GM21723 (cell line): Measurements from ENCODE around the gene AP2M1.
"Not testable (repeated sequence)": the region's sequence is repeated elsewhere in the genome, so short reads cannot be mapped to it uniquely, and the experiment has no call there.

ENCODE experiments used
- ATAC-seq: cut with Tn5 transposase; IDR thresholded peaks from one replicate; pipeline ENCODE4 v1.9.1; 2021; ENCODE audit warnings: mild to moderate bottlenecking, moderate library complexity; ENCODE audit not compliant: unreplicated experiment

AP2M1 gene

GRCh38 chr3:184174646-184175492 lies at the start of gene AP2M1:
Gene AP2M1 (plus strand): TSS chr3:184174855. CDS start chr3:184176994, 2,139 bp downstream.
- peak; percentile 96 for ATAC-seq

- no peak for ATAC-seq
Observed at GRCh38 chr3:184126006-184126405, 48.6 kb upstream of the AP2M1 start.

GRCh38 chr3:184129012-184129411 lies 45.6 kb upstream of the AP2M1 start:
- no peak for ATAC-seq

DNA sequence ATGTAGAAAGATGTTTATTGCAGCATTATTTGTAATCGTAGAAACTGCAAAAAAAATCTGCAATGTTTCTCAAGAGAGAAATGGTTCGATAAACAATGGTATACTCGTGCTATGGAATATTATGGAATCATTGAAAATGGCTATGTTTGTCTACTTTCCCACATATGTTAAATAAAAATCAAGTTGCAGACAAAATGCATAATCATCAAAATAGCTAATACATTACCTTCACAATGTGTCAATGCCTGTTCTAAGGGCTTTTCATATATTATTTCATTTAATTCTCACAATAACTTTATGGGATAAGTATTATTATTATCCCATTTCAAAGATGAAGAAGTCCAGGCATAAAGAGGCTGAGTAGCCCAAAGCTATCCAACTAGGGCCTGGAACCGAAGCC lies 41.7 kb upstream of the AP2M1 start:
- no peak for ATAC-seq

DNA sequence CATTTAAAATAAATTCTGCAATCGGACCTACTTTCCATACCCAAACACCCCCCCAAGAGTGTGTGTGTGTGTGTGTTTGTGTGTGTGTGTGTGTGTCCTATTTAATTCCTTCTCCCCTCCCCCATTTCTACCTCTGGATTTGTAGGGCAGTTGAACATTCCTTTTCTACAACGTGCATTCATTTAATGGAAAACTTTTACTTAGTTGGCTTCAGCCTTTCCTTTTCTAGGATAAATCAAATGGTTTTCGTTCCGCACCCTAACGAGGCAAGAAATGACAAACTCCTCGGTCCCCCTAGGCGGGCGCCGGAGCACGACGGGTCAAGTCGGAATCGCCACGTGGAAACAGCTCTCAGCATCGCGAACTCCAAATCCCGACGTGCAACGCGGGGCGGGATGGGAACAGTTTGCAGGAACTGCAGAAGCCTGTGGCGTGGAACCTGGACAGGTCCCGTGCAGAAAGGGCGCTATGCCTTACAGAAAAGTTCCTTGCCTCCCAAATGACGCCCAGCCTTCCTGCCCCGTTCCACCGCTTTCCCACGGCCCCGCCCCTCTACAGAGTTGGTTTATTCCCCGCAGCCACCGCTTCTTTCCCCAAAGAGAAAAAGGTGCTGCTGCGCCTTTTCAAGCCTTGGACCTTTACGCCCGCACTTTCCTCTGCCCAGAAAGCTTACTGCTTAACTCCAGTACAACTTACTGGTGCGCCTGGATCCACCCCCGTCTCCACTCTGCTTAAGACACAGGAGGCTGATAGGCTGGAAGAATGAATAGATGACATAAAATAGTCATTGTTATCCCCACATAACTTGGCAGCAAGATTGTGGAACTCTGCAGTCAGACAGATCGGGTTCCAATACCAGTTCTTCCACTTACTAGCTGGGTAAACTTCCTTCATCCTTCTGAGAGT lies 40.6 kb upstream of the AP2M1 start:
- ATAC-seq: no peak

DNA sequence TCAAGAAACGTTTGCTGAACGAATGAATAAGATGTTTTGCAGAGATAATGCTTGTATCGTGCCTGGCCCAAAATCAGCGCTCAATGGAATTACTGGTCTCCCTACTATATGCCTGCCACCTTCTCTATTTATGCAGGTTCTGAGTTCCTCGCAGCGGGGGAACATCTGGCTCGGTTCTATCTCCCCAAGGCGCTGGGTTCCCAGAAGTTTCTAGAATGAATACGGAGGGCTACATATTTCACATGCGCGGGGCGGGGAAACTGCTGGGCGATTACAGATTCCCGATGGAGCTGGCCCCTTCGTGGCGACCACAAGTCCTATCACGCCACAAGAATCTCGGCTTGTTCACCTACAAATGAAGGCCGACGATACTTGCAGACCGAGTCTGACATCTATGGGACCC lies 39.9 kb upstream of the AP2M1 start:
- ATAC-seq: peak; percentile 15

DNA sequence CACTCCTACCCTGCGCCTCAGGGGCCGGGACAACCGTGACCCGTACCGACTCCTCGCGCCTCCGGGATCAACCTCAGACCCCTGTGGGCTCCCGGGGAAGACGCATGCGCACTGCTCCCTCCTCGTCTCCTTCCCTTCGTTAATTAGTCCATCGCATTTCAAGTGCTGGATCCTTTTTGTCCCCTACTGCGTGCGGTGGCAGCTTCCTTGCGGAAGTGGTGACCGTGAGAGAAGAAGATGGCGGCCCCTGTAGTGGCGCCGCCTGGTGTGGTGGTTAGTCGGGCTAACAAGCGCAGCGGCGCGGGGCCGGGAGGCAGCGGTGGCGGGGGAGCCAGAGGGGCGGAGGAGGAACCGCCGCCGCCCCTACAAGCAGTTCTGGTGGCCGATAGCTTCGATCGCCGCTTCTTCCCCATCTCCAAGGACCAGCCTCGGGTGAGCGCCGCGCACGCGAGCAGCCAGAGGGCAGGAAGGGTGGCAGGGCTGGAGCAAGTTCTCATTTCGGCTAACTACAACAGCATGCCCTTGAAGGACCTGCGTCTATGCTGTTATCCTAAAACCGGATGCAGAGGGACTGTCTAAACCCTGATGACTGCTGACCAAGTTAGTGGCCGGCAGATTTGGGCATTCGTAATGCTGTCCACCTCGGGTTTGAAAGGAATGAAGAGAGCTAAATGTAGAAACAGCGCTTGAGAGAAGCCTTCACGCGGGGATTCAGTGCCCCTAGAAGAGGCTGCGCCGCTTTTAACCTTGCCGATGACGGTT lies 39.3 kb upstream of the AP2M1 start, which contains the start of gene EIF2B5:
EIF2B5 (plus strand) TSS at position 210 of the 762 bp plus-strand sequence; CDS start at position 238, 28 bp downstream.
- ATAC-seq: peak; percentile 92

GRCh38 chr3:184135911-184136260 lies 38.8 kb upstream of the AP2M1 start:
- peak; percentile 5 for ATAC-seq

DNA sequence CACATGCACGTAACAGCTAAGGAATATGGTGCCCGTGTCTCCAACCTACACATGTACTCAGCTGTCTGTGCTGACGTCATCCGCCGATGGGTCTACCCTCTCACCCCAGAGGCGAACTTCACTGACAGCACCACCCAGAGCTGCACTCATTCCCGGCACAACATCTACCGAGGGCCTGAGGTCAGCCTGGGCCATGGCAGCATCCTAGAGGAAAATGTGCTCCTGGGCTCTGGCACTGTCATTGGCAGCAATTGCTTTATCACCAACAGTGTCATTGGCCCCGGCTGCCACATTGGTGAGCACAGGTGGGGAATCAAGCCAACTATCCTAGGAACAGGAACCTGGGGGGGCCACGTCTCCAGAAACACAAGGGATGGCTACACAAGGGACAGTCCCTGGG lies 34.2 kb upstream of the AP2M1 start:
- ATAC-seq: no peak

DNA sequence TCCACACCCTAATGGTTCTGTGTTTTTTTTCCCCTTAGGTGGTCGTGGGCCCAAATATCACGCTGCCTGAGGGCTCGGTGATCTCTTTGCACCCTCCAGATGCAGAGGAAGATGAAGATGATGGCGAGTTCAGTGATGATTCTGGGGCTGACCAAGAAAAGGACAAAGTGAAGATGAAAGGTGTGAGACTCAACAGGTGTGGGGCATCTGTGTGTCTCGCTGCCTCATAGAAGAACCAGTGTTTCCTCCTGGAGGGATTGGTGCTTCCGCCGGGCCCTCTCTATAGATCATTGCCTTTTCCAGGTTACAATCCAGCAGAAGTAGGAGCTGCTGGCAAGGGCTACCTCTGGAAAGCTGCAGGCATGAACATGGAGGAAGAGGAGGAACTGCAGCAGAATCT lies 32.5 kb upstream of the AP2M1 start:
- ATAC-seq: no peak

DNA sequence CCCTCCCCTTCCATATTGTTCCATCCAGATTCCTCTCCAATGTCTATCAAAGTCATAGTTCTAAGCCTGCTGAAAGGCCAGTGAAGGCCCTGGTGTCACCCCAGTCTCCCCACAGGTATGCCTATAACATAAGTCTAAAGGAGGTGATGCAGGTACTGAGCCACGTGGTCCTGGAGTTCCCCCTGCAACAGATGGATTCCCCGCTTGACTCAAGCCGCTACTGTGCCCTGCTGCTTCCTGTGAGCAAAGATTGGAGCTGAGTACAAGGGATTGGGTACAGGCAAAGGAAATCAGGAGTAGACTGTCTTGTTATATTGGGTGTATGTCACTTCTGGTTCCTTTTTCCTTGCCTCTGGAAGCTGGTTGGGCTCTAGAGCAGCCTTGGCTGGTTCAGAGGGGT lies 31.3 kb upstream of the AP2M1 start:
- ATAC-seq: no peak

DNA sequence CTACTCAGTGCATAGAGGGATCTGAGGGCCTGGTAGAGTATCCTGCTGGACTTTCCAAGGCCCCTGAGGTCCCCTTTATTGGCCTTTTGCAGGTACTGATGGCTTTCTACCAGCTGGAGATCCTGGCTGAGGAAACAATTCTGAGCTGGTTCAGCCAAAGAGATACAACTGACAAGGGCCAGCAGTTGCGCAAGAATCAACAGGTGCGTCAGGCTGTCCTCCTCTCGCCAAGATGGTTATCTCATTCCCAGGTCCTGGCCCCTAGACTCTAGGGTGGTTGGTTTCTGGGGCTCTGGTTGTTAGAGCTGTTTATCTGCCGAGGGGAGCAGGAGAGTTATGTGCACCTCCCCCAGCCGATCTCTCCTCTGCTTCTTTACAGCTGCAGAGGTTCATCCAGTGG lies 30.1 kb upstream of the AP2M1 start:
- no peak for ATAC-seq

GRCh38 chr3:184145111-184145524 lies 29.5 kb upstream of the AP2M1 start:
- ATAC-seq: no peak

DNA sequence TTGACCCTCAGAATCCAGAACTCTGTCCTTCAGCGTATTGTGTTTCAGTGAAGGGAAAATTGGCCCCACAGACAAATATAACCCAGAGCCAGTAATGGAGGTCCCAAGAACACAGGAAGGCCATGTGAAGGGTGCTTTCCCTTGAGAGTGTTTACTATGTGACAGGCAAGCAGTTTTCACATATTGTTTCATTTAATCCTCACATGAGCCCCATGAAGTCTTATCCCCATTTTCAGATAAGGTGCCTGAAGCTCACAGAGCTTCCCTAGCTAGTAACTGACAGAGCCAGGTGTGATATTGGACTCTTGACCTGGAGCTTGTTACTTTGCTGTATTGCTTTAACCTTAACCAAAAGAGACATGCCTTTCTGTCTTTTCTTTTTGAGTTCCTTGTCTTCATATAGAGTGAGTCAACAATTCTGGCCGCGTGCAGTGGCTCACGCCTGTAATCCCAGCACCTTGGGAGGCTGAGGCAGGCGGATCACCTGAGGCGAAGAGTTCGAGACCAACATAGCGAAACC lies 28.8 kb upstream of the AP2M1 start:
- ATAC-seq: no peak

DNA sequence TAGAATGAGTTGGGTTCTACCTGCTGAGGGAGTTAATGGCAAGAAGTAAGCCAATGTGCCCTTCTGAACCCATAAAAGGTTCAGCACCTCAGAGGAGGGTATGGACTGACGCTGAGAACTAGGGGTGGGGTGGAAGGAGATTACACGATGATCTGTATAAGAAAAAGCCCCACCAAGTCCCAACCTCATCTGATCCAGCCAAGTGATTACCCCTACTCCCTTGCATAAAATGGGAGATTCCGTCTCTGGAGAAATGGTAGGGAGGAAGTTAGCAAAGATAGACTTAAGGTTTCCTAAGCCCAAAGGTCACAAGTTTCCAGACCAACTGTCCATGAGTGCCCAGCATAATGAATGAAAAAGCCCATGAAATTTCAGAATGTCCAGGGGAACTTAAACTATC lies 26.6 kb upstream of the AP2M1 start:
- no peak for ATAC-seq

DNA sequence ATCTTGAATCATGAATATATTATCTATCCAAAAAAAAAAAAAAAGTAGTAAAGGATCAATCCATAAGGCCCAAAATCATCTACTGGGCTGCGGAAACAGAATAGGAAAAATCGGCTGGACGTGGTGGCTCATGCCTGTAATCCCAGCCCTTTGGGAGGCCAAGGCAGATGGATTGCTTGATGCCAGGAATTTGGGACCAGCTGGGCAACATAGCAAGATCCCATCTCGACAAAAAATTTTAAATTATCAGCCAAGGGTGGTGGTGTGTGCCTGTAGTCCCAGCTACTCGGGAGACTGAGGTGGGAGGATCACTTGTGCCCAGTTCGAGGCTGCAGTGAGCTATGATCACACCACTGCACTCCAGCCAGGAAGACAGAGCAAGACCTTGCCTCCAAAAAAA lies 25.5 kb upstream of the AP2M1 start:
- no peak for ATAC-seq

DNA sequence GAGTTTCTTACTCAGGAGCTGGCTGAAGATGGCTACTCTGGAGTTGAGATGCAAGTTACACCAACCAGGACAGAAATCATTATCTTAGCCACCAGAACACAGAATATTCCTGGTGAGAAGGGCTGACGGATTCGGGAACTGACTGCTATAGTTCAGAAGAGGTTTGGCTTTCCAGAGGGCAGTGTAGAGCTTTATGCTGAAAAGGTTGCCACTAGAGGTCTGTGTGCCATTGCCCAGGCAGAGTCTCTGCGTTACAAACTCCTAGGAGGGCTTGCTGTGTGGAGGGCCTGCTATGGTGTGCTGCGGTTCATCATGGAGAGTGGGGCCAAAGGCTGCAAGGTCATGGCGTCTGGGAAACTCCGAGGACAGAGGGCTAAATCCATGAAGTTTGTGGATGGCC lies 24.9 kb upstream of the AP2M1 start:
- ATAC-seq: not testable (repeated sequence)

DNA sequence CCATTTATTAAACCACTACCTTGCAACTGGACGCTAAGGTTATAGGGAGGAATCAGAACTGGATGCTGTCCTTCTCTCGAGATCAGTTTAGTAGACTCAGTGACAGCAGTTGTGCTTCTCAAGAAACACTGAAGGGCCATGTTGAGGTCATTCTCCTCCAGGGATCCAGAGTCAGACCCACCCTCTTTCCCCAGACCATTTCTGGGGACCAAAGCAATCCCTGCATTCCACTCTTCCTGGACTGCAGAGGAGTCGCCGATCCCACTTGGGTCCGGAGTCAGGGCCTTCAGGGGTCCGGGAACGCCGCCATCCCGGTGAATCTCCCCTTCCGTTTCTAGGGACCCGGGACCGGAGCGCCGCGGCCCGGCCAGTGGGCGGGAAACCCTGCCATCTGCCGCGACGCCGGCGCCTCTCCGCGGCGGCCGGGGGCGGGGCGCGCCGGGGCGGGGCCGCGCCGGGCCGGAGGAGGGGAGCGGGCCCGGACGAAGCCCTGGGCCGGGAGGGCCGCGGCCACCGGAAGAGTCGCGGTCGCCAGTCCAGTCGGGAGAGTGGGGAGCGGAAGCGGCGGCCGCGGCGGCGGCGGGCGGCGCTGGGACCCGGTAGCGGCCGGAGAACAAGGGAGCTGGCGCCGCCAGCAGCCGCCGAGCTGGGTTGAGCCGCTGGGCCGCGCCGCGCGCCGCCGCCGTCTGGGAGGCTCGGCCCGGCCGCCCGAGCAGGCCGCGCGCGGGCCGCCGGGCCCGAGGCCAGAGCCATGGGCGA lies 19.6 kb upstream of the AP2M1 start, which contains the start of gene DVL3:
DVL3 (plus strand) TSS at position 493 of the 759 bp plus-strand sequence; CDS start at position 752, 259 bp downstream.
- peak; percentile 71 for ATAC-seq

GRCh38 chr3:184155644-184156521 lies 18.8 kb upstream of the AP2M1 start:
- ATAC-seq: peak; percentile 35
